Stimulated activated CD4-positive, alpha-beta T cell treated with anti-CD3 and anti-CD28 coated beads, Interleukin-4, amount 100 ng/mL, for 24 hours (primary cell): ENCODE data around the gene ACSL3.

Source experiments
- DNase-seq: peaks from one replicate; pipeline ENCODE4 v3.0.0-alpha.2; 2020

Gene ACSL3

DNA sequence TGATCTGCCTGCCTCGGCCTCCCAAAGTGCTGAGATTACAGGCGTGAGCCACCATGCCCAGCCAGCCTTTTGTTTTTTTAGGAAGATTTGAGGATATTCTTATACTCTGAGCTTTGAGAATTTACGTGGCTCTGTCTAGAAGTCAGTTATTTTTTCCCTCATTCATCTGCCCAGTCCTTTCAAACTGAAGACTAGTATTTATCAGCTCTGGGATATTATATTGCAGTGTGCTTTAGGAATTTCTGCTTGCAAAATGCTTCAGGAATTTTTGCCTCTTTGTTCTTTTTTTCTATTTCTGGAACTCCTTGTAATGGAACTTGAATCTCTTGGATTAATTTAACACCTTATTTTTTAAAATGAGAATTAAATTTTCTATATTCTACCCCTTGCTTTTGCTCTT, 22.6 kb downstream of the ACSL3 start:
- DNase-seq: no peak

DNA sequence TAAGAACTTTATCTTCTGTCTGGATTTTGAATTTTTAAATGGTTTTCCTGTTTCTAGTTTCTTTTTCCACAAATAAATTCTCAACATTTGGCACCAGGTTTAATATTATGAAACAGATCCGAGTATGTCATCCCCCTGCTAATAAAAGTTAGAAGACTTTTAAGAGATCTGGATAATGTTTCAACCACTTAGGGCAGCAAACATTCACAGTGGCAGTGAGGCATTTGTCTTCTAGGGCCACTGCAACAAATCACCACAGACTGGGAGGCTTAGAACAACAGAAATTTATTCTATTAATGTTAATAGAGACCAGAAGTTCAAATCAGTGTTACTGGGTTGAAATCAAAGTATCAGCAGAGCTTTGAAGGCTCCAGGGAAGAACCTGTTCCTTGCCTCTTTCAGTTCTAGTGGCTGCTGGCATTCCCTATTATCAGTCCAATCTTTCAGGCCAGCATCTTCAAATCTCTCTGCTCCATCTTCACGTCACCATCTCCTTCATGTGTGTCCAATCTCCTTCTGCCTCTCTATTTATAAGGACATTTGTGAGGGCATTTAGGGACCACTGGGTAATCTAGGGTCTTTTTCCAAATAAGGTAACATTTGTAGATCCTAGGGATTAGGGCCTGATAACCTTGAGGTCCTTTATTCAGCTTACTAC, 23.4 kb downstream of the ACSL3 start:
- no peak for DNase-seq

GRCh38 chr2:222884805-222885424, 24.1 kb downstream of the ACSL3 start:
- DNase-seq: no peak

- DNase-seq: no peak
These were observed 26.3 kb downstream of the ACSL3 start for GRCh38 chr2:222887124-222887523.

GRCh38 chr2:222888716-222889115, 27.9 kb downstream of the ACSL3 start:
- no peak for DNase-seq

GRCh38 chr2:222891890-222892289, 31.1 kb downstream of the ACSL3 start:
- no peak for DNase-seq

- DNase-seq: no peak
These were observed 31.5 kb downstream of the ACSL3 start for GRCh38 chr2:222892321-222892720.

GRCh38 chr2:222892761-222893160, 31.9 kb downstream of the ACSL3 start:
- DNase-seq: no peak

DNA sequence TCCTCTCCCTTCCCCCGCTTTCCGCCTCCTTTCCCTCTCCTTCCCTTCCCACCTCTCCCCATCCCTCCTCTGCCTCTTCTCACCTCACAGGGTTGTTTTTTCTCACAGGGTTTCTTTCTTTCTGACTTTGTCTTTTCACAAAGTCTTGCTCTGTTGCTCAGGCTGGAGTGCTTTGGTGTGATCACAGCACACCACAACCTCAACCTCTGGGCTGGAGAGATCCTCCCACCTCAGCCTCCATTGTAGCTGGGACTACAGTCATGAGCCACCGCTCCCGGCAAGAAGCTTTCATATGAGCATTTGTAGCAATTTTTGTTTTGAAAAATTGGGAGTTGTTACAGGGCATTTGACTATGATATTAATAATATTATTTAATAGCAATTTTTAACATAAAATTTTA, 32.9 kb downstream of the ACSL3 start:
- no peak for DNase-seq

DNA sequence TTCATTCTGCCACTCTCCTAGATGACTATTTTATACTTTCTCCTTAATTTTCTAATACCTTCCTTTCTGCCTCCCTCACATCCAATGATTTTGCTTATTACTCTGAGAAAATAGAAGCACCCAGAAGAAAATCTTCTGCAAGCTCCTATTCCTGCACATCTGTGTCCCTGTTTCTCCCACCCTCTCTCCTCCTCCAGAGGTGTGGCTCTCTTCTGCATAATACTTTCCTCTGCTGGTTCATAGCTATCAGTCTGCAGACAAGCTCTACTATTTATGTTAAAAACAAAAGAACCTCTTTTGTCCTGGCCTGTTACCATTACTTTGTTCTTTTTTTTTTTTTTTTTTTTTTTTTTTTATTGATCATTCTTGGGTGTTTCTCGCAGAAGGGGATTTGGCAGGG, 34.3 kb downstream of the ACSL3 start:
- no peak for DNase-seq

GRCh38 chr2:222897898-222898297, 37.1 kb downstream of the ACSL3 start:
- DNase-seq: no peak

GRCh38 chr2:222899413-222900181, 38.8 kb downstream of the ACSL3 start:
- DNase-seq: no peak

DNA sequence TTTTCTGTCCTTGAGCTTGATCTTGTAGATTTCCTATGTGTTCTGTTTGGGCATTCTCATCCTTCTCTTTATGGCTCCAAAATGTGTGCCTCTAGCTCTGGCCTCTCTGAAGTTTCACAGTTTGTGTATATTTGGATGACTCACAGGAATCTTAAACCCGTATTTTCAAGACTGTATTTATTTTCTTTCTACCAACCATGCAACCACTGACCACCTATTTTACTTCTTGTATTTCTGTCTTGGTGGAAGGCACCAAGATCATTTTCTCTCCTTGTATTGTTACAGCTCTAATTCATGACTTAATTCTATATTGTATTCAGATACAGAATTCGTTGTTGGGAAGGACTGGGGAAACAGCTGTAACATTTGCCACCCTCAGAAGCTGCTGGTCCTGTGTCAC, 39.5 kb downstream of the ACSL3 start:
- no peak for DNase-seq

DNA sequence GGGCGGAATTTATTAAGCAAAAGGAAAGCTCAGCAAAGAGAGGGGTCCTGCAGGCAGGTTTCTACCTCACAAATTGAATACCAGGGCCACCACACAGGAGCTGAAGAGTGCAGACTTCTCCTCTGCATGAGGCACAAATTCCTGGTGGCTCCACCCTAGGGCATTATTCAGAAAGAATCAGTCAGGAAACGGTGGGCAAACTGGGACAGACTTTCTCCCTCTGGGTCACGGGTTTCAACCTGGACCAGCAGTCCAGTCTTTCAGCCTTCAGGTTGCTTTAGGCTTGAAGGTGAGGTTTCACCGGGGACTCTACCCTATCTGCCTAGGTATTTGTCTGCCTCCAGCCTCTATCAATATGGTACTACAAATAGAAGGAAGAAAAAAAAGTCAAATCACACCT, 41.8 kb downstream of the ACSL3 start:
- no peak for DNase-seq

DNA sequence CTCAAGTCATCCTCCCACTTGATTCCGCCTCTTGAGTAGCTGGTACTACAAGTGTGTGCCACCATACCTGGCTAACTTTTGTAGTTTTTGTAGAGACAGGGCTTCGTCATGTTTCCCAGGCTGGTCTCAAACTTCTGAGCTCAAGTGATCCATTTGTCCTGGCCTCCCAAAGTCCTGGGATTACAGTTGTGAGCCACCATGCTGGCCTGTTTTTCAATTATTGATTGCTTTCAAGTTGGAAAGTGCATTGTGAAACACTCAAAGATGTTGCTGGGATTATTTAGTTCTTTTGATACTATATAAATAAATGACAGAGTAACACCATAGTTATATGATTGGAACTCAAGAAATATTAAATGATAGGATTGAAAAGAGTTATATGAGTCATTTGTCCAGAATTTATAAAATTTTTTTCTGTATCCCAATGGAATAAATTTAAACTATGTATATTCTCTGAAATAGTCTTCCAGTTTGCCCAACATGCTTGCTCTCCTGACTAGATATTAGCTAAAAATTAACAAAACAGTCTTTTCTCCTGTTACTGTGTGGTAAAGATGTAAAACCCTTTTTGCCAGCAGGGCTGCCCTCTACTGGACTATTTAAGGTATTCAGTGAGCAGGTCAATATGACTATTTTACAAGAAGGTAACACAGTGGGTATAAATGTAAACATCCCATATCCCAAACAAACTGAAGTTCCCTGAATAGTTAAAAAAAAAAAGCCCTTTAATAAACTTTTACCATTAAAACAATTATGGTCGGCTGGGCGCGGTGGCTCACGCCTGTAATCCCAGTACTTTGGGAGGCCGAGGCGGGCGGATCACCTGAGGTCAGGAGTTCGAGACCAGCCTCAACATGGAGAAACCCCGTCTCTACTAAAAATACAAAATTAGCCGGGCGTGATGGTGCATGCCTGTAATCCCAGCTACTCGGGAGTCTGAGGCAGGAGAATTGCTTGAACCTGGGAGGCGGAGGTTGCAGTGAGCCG, 42.7 kb downstream of the ACSL3 start:
- DNase-seq: peak; percentile 34

DNA sequence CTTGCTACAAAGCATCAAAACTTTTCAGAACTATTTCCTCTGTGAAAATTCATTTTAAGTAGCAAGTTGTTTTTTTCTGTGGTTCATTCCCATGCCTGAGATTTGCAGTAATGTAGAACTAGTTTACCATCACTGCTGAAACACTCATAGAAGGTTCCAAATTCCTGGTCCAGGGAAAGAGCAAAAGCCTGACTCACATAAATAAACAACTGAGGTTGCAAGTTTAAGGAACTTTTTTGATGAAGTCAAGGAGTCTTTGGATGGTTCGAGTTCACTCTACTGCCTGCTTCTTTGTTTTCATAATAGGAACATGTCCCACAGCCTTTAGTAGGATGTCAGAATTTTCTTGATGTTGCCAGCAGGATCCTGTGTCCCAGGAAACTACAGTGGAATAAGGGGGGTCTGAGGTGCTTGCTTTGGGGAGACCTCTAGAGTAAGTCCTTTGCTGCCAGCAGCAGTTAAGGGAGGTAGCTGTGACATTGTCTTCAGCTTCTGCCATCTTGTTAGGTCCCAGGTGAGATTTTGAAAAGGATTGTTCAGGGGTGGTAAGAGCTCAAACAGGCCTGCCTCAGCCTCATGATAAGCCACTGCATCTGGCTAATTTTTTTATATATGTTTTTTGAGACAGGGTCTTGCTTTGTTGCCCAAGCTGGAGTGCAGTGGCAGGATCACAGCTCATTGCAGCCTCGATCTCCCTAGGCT, 43.9 kb downstream of the ACSL3 start:
- no peak for DNase-seq

DNA sequence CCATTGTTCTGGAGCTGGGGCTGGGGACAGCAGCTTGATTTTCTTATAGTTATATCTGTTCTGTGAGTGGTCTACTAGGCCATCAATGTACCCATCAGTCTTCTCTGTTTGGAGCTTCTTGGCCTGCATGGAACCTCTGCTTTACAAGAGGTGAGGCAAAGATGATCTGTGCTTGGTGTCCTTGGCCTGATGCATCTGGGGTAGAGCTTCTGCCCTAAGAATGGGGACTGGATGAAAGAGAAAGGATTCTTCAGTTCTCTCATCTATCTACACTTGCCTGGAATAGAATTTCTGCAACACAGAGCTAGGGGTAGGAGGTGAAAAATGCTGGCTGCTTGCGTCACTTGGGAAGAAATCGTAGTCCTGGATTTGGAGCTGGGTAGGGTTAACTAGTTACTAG, 46.2 kb downstream of the ACSL3 start:
- DNase-seq: no peak

DNA sequence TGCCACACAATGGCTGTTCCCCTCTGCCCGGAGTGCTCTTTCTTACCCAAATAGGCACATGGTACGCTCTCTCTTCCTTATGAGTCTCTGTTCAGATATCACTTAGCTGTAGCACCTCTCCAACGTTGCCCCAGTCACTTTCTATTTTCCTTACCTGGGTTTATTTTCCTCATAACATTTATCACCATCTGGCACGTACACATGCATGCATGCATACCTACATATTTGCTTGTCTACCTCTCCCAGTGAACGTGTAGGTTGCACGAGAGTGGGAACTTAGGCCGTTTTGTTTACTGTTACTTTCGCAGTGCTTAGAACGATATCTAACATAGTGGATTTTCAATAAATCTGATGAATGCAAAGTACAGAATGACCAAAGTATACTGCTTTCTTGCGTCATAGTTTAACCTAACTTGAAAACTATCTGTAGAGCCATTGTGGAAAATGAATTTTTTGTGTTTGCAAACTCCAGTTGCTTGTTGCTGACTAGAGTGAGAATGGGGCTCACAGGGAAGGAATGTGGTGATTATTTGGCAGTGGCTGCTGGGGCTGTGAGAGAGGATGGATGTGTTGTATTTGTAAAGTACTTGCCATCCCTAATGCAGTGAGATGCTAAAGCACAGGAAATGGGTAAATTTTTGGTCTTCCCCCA, 47.1 kb downstream of the ACSL3 start:
- no peak for DNase-seq

- DNase-seq: no peak
These were observed 48.5 kb downstream of the ACSL3 start for GRCh38 chr2:222909286-222909685.

DNA sequence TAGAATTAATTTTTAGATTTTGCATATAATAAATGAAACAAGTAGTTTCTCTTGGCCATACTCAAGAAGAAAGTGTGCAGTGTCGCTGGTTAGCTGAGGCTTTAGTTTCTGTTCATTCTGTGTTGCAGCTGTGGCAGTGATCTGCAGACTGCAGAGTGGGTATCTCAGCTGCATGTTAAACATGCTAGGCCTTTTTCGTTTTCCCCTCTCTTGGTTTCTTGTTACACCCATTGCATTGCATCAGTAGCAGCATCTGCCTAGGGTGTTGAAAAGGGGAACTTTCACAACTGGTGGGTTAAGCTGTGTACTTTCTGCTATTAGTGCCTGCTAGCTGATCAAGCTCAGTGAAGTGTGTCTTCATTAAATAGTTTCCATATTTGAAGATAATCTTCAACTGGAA, 51.3 kb downstream of the ACSL3 start:
- no peak for DNase-seq

DNA sequence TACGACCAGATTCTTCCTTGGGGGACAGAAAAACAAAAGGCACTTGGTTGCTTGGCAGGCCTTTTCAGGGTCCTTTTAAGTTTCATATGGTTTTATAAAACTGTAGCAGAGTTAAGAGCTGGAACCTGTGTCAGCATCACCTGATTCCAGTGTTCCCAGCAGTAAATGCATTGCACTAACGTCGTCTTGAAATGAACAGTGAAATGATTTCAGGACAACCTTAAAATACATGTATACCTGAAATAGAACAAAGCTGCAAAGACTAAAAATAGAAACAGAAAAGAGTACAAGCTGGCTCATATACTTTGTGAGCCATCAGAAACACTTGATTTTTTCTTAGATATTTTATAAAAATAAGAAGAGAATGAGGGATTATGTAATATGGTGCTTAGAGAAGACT, 51.9 kb downstream of the ACSL3 start:
- DNase-seq: no peak
